Endothelial cell of umbilical vein (primary cell): ENCODE measurements around the gene TMEM51.

Experiments
- EZH2 ChIP-seq: IDR thresholded peaks from 2 replicates; pipeline ENCODE4 v1.6.1; 2012; ENCODE audit warnings: borderline replicate concordance, low read depth, mild to moderate bottlenecking, moderate library complexity, low read length, inconsistent platforms; ENCODE audit not compliant: severe bottlenecking
- FOS ChIP-seq: IDR thresholded peaks from 2 replicates; pipeline ENCODE4 v1.6.1; 2011; ENCODE audit warnings: mild to moderate bottlenecking, low read length, moderate library complexity, borderline replicate concordance; ENCODE audit not compliant: insufficient read depth
- POLR2A ChIP-seq: IDR thresholded peaks from 2 replicates; pipeline ENCODE4 v1.6.1; 2012; ENCODE audit warnings: low read depth, mild to moderate bottlenecking, control low read depth, low read length
- POLR2AphosphoS5 ChIP-seq: IDR thresholded peaks from 2 replicates; pipeline ENCODE4 v1.6.1; 2012; ENCODE audit warnings: low read depth, mild to moderate bottlenecking, control low read depth, low read length, moderate library complexity; ENCODE audit not compliant: insufficient read depth
- TF ChIP-seq, protein P1 (sequence below), 2 donors: IDR thresholded peaks; 1 replicate in 1 of 2; 2 replicates in 1 of 2; pipeline ENCODE4 v1.5.1; 2011; ENCODE audit warnings: low read length in 2 of 2, mild to moderate bottlenecking in 2 of 2, moderate library complexity in 2 of 2, control low read depth in 1 of 2, inconsistent platforms in 1 of 2, low read depth in 1 of 2; ENCODE audit not compliant: insufficient read depth in 1 of 2; ENCODE audit errors: extremely low read depth in 1 of 2

- TF ChIP-seq POLR2AphosphoS5 (no peak), POLR2A (no peak), EZH2 (no peak), FOS (no peak)
- TF ChIP-seq, protein P1, sequence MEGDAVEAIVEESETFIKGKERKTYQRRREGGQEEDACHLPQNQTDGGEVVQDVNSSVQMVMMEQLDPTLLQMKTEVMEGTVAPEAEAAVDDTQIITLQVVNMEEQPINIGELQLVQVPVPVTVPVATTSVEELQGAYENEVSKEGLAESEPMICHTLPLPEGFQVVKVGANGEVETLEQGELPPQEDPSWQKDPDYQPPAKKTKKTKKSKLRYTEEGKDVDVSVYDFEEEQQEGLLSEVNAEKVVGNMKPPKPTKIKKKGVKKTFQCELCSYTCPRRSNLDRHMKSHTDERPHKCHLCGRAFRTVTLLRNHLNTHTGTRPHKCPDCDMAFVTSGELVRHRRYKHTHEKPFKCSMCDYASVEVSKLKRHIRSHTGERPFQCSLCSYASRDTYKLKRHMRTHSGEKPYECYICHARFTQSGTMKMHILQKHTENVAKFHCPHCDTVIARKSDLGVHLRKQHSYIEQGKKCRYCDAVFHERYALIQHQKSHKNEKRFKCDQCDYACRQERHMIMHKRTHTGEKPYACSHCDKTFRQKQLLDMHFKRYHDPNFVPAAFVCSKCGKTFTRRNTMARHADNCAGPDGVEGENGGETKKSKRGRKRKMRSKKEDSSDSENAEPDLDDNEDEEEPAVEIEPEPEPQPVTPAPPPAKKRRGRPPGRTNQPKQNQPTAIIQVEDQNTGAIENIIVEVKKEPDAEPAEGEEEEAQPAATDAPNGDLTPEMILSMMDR (IDR thresholded peaks at IDR 0.05; ENCODE audit: extremely low read depth in 1 of 2, insufficient read depth in 1 of 2, low read depth in 1 of 2, low read length in 2 of 2), result no peak
Measured at GRCh38 chr1:15180189-15180588, 26.6 kb downstream of the TMEM51 start.
